Measurements from ENCODE around the gene ACAA2.

Gene ACAA2

DNA sequence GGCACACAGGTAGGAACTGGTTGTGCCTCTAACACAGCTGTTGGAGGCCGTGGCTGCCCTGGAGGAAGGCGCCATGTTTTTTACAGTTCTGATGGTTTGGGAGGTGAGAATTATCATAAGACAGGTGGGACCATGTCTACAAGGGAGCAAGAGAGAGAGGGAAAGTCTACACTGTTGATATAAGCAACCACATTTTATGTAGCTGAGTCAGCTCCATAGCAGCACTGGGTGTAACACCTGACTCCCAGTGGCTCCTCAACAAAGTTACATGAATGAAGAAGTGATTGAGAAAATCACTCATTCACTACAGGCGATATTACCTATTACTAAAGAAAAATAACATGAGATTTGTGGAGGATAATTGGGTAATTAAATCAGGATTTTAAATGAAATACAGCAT lies 41.3 kb upstream of the ACAA2 start:
- no peak for ATAC-seq (ENCODE audit: insufficient read depth, low read depth)
- TF ChIP-seq, protein P1, sequence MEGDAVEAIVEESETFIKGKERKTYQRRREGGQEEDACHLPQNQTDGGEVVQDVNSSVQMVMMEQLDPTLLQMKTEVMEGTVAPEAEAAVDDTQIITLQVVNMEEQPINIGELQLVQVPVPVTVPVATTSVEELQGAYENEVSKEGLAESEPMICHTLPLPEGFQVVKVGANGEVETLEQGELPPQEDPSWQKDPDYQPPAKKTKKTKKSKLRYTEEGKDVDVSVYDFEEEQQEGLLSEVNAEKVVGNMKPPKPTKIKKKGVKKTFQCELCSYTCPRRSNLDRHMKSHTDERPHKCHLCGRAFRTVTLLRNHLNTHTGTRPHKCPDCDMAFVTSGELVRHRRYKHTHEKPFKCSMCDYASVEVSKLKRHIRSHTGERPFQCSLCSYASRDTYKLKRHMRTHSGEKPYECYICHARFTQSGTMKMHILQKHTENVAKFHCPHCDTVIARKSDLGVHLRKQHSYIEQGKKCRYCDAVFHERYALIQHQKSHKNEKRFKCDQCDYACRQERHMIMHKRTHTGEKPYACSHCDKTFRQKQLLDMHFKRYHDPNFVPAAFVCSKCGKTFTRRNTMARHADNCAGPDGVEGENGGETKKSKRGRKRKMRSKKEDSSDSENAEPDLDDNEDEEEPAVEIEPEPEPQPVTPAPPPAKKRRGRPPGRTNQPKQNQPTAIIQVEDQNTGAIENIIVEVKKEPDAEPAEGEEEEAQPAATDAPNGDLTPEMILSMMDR (IDR thresholded peaks at IDR 0.05; ENCODE audit: borderline replicate concordance, extremely low read depth, low read length, poor library complexity, severe bottlenecking), result no peak
- no peak for TF ChIP-seq EZH2 (IDR thresholded peaks at IDR 0.05; ENCODE audit: borderline replicate concordance, low read depth, low read length, severe bottlenecking)
- Histone ChIP-seq H3K9ac (ENCODE audit: low read depth, low read length) (no peak overlapping the region), H3K79me2 (ENCODE audit: insufficient read depth, low read length) (no peaks in the 10 kb centered on the region), H4K20me1 (ENCODE audit: insufficient read depth, low read length) (no peaks in the 10 kb centered on the region; the same call in 1 of the 2 replicates), H3K36me3 (ENCODE audit: insufficient read depth, low read length) (no peaks in the 10 kb centered on the region), H3K4me2 (ENCODE audit: insufficient read depth, low read length) (no peak overlapping the region), H3K27ac (ENCODE audit: low read length) (no peak overlapping the region), H2AFZ (ENCODE audit: low read depth, low read length) (no peak overlapping the region), H3K27me3 (ENCODE audit: insufficient read depth, low read length, poor library complexity) (peaks cover 14% of the 10 kb centered on the region), H3K9me3 (ENCODE audit: insufficient read depth, low read length, severe bottlenecking) (no peaks in the 10 kb centered on the region), H3K4me3 (ENCODE audit: low read depth in 1 of 2, low read length in 2 of 2) (no peak overlapping the region), H3K4me1 (ENCODE audit: insufficient read depth, low read length) (no peaks in the 10 kb centered on the region)
- DNase-seq, result no peak

DNA sequence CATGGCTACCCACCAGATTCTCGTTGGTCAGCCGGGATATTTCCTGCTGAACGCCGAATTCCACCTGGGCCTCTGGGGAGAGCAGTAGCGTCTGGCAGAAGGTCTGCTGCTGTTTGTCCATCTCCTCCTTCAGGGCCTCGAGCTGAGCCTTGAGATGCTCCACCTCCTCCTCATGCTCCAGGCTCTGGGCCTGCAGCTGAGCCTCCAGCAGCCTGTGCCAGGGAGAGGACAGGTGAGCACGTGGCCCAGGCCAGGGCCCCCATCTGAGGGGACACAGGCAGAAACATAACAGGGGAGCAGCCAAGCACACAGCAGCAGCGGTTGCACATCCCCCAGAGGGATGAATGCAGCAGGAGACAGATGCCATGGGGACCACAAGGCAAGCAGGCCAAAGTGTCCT lies 40.1 kb upstream of the ACAA2 start:
- Histone ChIP-seq H3K4me3 (ENCODE audit: low read depth in 1 of 2, low read length in 2 of 2) (no peak overlapping the region), H3K36me3 (ENCODE audit: insufficient read depth, low read length) (no peaks in the 10 kb centered on the region), H3K9me3 (ENCODE audit: insufficient read depth, low read length, severe bottlenecking) (no peaks in the 10 kb centered on the region), H3K27ac (ENCODE audit: low read length) (no peak overlapping the region), H4K20me1 (ENCODE audit: insufficient read depth, low read length) (no peaks in the 10 kb centered on the region; the same call in 1 of the 2 replicates), H3K27me3 (ENCODE audit: insufficient read depth, low read length, poor library complexity) (peaks cover 23% of the 10 kb centered on the region), H3K4me1 (ENCODE audit: insufficient read depth, low read length) (no peaks in the 10 kb centered on the region), H3K79me2 (ENCODE audit: insufficient read depth, low read length) (no peaks in the 10 kb centered on the region), H2AFZ (ENCODE audit: low read depth, low read length) (no peak overlapping the region), H3K4me2 (ENCODE audit: insufficient read depth, low read length) (no peak overlapping the region), H3K9ac (ENCODE audit: low read depth, low read length) (no peak overlapping the region)
- no peak for TF ChIP-seq EZH2 (IDR thresholded peaks at IDR 0.05; ENCODE audit: borderline replicate concordance, low read depth, low read length, severe bottlenecking)
- TF ChIP-seq, protein P1 (IDR thresholded peaks at IDR 0.05; ENCODE audit: borderline replicate concordance, extremely low read depth, low read length, poor library complexity, severe bottlenecking), result no peak
- no peak for DNase-seq
- ATAC-seq (ENCODE audit: insufficient read depth, low read depth), result no peak

DNA sequence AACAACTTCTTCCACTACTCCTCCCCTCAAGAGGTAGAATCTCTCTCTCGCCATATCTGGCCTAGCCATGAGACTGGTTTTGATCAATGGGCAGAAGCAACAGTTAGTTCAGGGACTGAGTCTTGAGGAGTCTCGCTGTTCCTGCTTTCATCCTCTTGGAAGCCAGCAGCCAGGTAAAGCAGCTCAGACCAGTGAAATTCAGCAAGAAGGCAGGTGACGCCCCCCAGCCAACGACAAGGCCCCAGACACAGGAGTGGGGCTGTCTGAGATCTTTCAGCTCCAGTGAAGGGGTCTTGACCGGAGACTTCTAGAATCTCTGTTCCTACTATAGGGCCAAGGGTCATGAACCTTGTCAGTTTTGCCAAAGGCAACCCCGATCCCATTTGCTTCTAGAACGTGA lies 39.7 kb upstream of the ACAA2 start:
- Histone ChIP-seq H3K27me3 (ENCODE audit: insufficient read depth, low read length, poor library complexity) (peaks cover 26% of the 10 kb centered on the region), H3K9ac (ENCODE audit: low read depth, low read length) (no peak overlapping the region), H4K20me1 (ENCODE audit: insufficient read depth, low read length) (peaks cover under 1% of the 10 kb centered on the region; the same call in 1 of the 2 replicates), H2AFZ (ENCODE audit: low read depth, low read length) (no peak overlapping the region), H3K4me2 (ENCODE audit: insufficient read depth, low read length) (no peak overlapping the region), H3K79me2 (ENCODE audit: insufficient read depth, low read length) (no peaks in the 10 kb centered on the region), H3K4me1 (ENCODE audit: insufficient read depth, low read length) (no peaks in the 10 kb centered on the region), H3K27ac (ENCODE audit: low read length) (no peak overlapping the region), H3K4me3 (ENCODE audit: low read depth in 1 of 2, low read length in 2 of 2) (no peak overlapping the region), H3K36me3 (ENCODE audit: insufficient read depth, low read length) (no peaks in the 10 kb centered on the region), H3K9me3 (ENCODE audit: insufficient read depth, low read length, severe bottlenecking) (no peaks in the 10 kb centered on the region)
- TF ChIP-seq, protein P1 (IDR thresholded peaks at IDR 0.05; ENCODE audit: borderline replicate concordance, extremely low read depth, low read length, poor library complexity, severe bottlenecking), result no peak
- DNase-seq (no peak), ATAC-seq (ENCODE audit: insufficient read depth, low read depth) (no peak)

DNA sequence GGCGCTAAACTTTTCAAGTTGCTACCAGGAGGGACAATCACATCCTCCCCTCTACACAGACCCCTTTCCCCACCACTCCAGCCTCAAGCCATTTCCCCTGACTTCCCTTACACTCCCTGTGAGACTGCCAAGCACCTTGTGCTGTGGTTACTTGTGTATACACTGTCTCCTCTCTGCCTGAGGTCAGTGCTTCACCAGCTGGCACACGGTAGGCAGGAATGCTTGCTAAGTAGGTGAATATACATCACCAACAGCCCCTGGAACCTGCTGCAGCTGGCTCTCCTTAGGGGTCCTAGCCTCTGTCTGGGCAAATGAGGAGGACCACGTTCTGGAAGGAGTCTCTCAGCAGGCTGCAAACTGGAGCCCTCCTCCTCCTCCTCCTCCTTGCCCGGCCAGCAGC lies 38.3 kb upstream of the ACAA2 start:
- DNase-seq (no peak), ATAC-seq (ENCODE audit: insufficient read depth, low read depth) (no peak)
- no peak overlapping the region for H3K4me3 ChIP-seq (ENCODE audit: low read depth in 1 of 2, low read length in 2 of 2)
- no peak overlapping the region for H3K4me2 ChIP-seq (ENCODE audit: insufficient read depth, low read length)
- H3K9me3 ChIP-seq (ENCODE audit: insufficient read depth, low read length, severe bottlenecking), result no peaks in the 10 kb centered on the region
- no peak for TF ChIP-seq EZH2 (IDR thresholded peaks at IDR 0.05; ENCODE audit: borderline replicate concordance, low read depth, low read length, severe bottlenecking)
- TF ChIP-seq, protein P1 (IDR thresholded peaks at IDR 0.05; ENCODE audit: borderline replicate concordance, extremely low read depth, low read length, poor library complexity, severe bottlenecking), result no peak
- H3K27ac ChIP-seq (ENCODE audit: low read length), result no peak overlapping the region
- peaks cover 26% of the 10 kb centered on the region for H3K27me3 ChIP-seq (ENCODE audit: insufficient read depth, low read length, poor library complexity)
- no peak overlapping the region for H2AFZ ChIP-seq (ENCODE audit: low read depth, low read length)
- H3K9ac ChIP-seq (ENCODE audit: low read depth, low read length), result no peak overlapping the region
- peaks cover 6% of the 10 kb centered on the region for H4K20me1 ChIP-seq (ENCODE audit: insufficient read depth, low read length)
- no peaks in the 10 kb centered on the region for H3K79me2 ChIP-seq (ENCODE audit: insufficient read depth, low read length)
- no peaks in the 10 kb centered on the region for H3K4me1 ChIP-seq (ENCODE audit: insufficient read depth, low read length)
- no peaks in the 10 kb centered on the region for H3K36me3 ChIP-seq (ENCODE audit: insufficient read depth, low read length)
